OCI-LY1 (cell line): Measurements from ENCODE around the gene EXOC6B.

Source experiments
- H2AFZ ChIP-seq: fragments of 200-600 bp; sonication (generic), shearing (Covaris generic); 2 replicates; pipeline ENCODE4 v1.6.0; 2014; ENCODE audit warnings: antibody characterized with exemption, mild to moderate bottlenecking, low read length
- H3F3A ChIP-seq: fragments of 200-600 bp; sonication (generic), shearing (Covaris generic); 2 replicates; pipeline ENCODE4 v1.6.0; 2014; ENCODE audit warnings: mild to moderate bottlenecking, antibody characterized with exemption, low read length, moderate library complexity; ENCODE audit not compliant: insufficient read depth
- H3K27ac ChIP-seq: fragments of 200-600 bp; sonication (generic); 2 replicates; pipeline ENCODE4 v1.5.1; 2014; ENCODE audit warnings: low read length, mixed run types, mild to moderate bottlenecking, low read depth; ENCODE audit not compliant: poor library complexity, severe bottlenecking
- H3K27me3 ChIP-seq: fragments of 200-600 bp; sonication (generic); 2 replicates; pipeline ENCODE4 v1.6.0; 2014; ENCODE audit warnings: antibody characterized with exemption, mild to moderate bottlenecking, low read length, moderate library complexity; ENCODE audit not compliant: insufficient read depth
- H3K36me3 ChIP-seq: fragments of 200-600 bp; sonication (generic); 2 replicates; pipeline ENCODE4 v1.6.1; 2014; ENCODE audit warnings: mild to moderate bottlenecking, antibody characterized with exemption, low read length, moderate library complexity, mixed read lengths; ENCODE audit not compliant: insufficient read depth
- H3K4me1 ChIP-seq: fragments of 200-600 bp; sonication (generic); 2 replicates; pipeline ENCODE4 v1.5.1; 2014; ENCODE audit warnings: mild to moderate bottlenecking, low read length, moderate library complexity; ENCODE audit not compliant: insufficient read depth, severe bottlenecking
- H3K4me2 ChIP-seq: fragments of 200-600 bp; sonication (generic), shearing (Covaris generic); 2 replicates; pipeline ENCODE4 v1.6.1; 2014; ENCODE audit warnings: low read length
- H3K4me3 ChIP-seq: fragments of 200-600 bp; sonication (generic); 2 replicates; pipeline ENCODE4 v1.5.1; 2014; ENCODE audit warnings: low read length, low read depth, mild to moderate bottlenecking, mixed read lengths; ENCODE audit not compliant: poor library complexity, severe bottlenecking
- H3K79me2 ChIP-seq: fragments of 200-600 bp; shearing (Covaris generic); 2 replicates; pipeline ENCODE4 v1.6.1; 2016; ENCODE audit warnings: mixed run types, low read length, mixed read lengths; ENCODE audit not compliant: insufficient read depth
- H3K9ac ChIP-seq: fragments of 200-600 bp; sonication (generic), shearing (Covaris generic); 2 replicates; pipeline ENCODE4 v1.6.1; 2014; ENCODE audit warnings: mild to moderate bottlenecking, low read length, mixed read lengths
- H3K9me2 ChIP-seq: fragments of 200-600 bp; sonication (generic), shearing (Covaris generic); 2 replicates; pipeline ENCODE4 v1.6.1; 2014; ENCODE audit warnings: low read depth, mild to moderate bottlenecking, low read length, mixed read lengths
- H3K9me3 ChIP-seq: fragments of 200-600 bp; shearing (Covaris generic); 2 replicates; pipeline ENCODE4 v1.6.1; 2014; ENCODE audit warnings: low read length, mixed read lengths
- H4K20me1 ChIP-seq: fragments of 200-600 bp; sonication (generic), shearing (Covaris generic); 2 replicates; pipeline ENCODE4 v1.6.0; 2016; ENCODE audit warnings: mild to moderate bottlenecking, low read length; ENCODE audit not compliant: insufficient read depth
- CTCF ChIP-seq: fragments of 200-600 bp; sonication (generic), shearing (Covaris generic); IDR thresholded peaks from 2 replicates; pipeline ENCODE4 v1.5.1; 2017; ENCODE audit warnings: mild to moderate bottlenecking, antibody characterized with exemption, low read length, moderate library complexity, mixed read lengths
- EZH2 ChIP-seq: fragments of 200-600 bp; sonication (generic), shearing (Covaris generic); IDR thresholded peaks from 2 replicates; pipeline ENCODE4 v1.8.0; 2017; ENCODE audit warnings: borderline replicate concordance, mixed run types, mild to moderate bottlenecking, antibody characterized with exemption, low read length, moderate library complexity, mixed read lengths

The EXOC6B gene

GRCh38 chr2:72781480-72781879 lies 44.4 kb downstream of the EXOC6B start:
- no peaks in the 10 kb centered on the region for H3F3A ChIP-seq
- H3K79me2 ChIP-seq: no peaks in the 10 kb centered on the region
- no peak overlapping the region for H2AFZ ChIP-seq
- no peaks in the 10 kb centered on the region for H3K9me3 ChIP-seq
- no peak for TF ChIP-seq EZH2
- no peak for TF ChIP-seq CTCF
- H4K20me1 ChIP-seq: no peaks in the 10 kb centered on the region
- no peak overlapping the region for H3K4me3 ChIP-seq
- no peaks in the 10 kb centered on the region for H3K9me2 ChIP-seq
- H3K4me1 ChIP-seq: no peaks in the 10 kb centered on the region
- no peak overlapping the region for H3K9ac ChIP-seq
- no peaks in the 10 kb centered on the region for H3K27me3 ChIP-seq
- H3K4me2 ChIP-seq: no peak overlapping the region
- no peaks in the 10 kb centered on the region for H3K36me3 ChIP-seq
- no peak overlapping the region for H3K27ac ChIP-seq

GRCh38 chr2:72780477-72780876 lies 45.4 kb downstream of the EXOC6B start:
- Histone ChIP-seq H3K36me3 (no peaks in the 10 kb centered on the region), H3K9me3 (no peaks in the 10 kb centered on the region), H4K20me1 (no peaks in the 10 kb centered on the region), H3K4me2 (no peak overlapping the region), H2AFZ (no peak overlapping the region), H3K27me3 (no peaks in the 10 kb centered on the region), H3K79me2 (no peaks in the 10 kb centered on the region), H3K9me2 (no peaks in the 10 kb centered on the region), H3K9ac (no peak overlapping the region), H3K4me3 (no peak overlapping the region), H3K4me1 (no peaks in the 10 kb centered on the region), H3K27ac (no peak overlapping the region), H3F3A (no peaks in the 10 kb centered on the region)
- TF ChIP-seq CTCF: no peak
- no peak for TF ChIP-seq EZH2

- TF ChIP-seq EZH2 (no peak), CTCF (no peak)
- H3F3A ChIP-seq: no peaks in the 10 kb centered on the region
- no peak overlapping the region for H3K9ac ChIP-seq
- no peaks in the 10 kb centered on the region for H3K36me3 ChIP-seq
- H3K79me2 ChIP-seq: no peaks in the 10 kb centered on the region
- no peaks in the 10 kb centered on the region for H3K9me2 ChIP-seq
- no peak overlapping the region for H2AFZ ChIP-seq
- no peak overlapping the region for H3K4me2 ChIP-seq
- no peaks in the 10 kb centered on the region for H4K20me1 ChIP-seq
- H3K27ac ChIP-seq: no peak overlapping the region
- no peaks in the 10 kb centered on the region for H3K27me3 ChIP-seq
- no peaks in the 10 kb centered on the region for H3K4me1 ChIP-seq
- H3K9me3 ChIP-seq: no peaks in the 10 kb centered on the region
- H3K4me3 ChIP-seq: no peak overlapping the region
Observed at GRCh38 chr2:72779495-72779894, 46.3 kb downstream of the EXOC6B start.
